Bone marrow (tissue), 2 donors: ENCODE data around the gene RASL12.
"Not testable (repeated sequence)": the region's sequence is repeated elsewhere in the genome, so short reads cannot be mapped to it uniquely, and the experiment has no call there.

Experiments
- DNase-seq, 2 donors: peaks; one replicate each; lab custom pipeline; 2025; lab: John Stamatoyannopoulos, UW

The RASL12 gene

GRCh38 chr15:65075607-65076395 is 8.0 kb upstream of the RASL12 start:
- not testable (repeated sequence) for DNase-seq

GRCh38 chr15:65074946-65075345 is 7.2 kb upstream of the RASL12 start:
- not testable (repeated sequence) for DNase-seq

GRCh38 chr15:65072617-65073016 is 4.8 kb upstream of the RASL12 start:
- DNase-seq: no peak

DNA sequence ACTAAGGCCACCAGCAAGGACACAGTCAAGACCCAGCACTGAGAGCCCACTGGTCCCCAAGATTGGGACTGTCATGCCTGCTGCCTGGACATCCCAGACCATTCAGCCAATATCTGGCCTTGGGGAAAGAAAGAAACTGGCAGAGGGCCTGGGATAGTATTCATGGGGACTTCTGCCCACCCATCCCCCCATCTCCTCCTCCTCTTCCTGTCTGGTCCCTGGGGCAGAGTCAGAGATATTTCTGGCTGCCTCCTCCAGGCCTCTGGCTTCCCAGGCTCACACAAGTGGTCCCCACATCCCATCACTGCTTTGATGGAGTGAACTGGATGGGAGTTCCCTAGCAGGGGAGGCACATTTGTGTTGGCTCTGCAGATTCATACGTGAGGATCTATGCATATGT is 4.2 kb upstream of the RASL12 start:
- DNase-seq: no peak

GRCh38 chr15:65071381-65071811 is 3.6 kb upstream of the RASL12 start:
- no peak for DNase-seq

GRCh38 chr15:65069779-65070546 is 2.2 kb upstream of the RASL12 start:
- no peak for DNase-seq

DNA sequence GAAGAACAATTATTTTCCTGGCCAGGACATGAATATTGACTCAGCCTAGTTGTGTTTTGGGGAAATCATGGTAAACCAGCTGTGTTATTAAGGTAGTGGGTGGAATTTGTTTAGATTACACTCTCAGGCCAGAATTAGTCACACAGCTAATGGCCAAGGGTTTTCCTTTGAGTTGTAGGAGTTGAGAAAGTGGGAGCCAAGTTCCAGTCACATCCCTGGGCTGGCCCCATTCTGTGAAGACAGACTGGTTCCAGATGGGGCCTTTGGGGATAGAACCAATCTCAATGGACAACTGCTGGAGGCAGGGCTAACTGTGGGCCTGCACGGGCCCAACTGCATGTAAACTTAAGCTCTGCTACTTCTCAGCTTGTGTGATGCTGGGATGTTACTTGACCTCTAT is 1.4 kb upstream of the RASL12 start:
- DNase-seq: no peak

GRCh38 chr15:65068403-65068788 is 605 bp upstream of the RASL12 start:
- DNase-seq: no peak

GRCh38 chr15:65067317-65067644 is 510 bp downstream of the RASL12 start:
- DNase-seq: no peak

GRCh38 chr15:65066635-65067316 is 1.0 kb downstream of the RASL12 start:
- DNase-seq: no peak

GRCh38 chr15:65066001-65066634 is 1.7 kb downstream of the RASL12 start:
- no peak for DNase-seq

GRCh38 chr15:65062726-65063125 is 5.1 kb downstream of the RASL12 start:
- no peak for DNase-seq

DNA sequence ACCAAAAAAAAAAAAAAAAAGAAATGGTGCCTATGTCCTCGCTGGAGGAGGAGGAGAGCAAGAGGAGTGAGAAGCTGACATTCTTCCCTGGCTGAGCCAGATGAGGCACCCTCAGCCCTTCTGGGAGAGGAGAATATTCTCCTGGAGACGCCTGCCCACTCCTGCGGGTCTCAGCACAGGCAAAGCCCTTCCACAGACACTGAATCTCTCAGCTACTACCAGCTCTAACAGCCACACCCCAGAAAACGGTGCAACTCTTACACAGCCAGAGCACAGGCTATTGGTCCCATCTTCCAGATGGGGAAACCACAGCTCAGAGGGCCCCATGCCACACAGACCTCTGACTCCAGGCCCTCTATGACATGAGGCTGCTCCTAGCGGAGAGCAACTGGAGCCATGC is 5.7 kb downstream of the RASL12 start:
- DNase-seq: no peak

DNA sequence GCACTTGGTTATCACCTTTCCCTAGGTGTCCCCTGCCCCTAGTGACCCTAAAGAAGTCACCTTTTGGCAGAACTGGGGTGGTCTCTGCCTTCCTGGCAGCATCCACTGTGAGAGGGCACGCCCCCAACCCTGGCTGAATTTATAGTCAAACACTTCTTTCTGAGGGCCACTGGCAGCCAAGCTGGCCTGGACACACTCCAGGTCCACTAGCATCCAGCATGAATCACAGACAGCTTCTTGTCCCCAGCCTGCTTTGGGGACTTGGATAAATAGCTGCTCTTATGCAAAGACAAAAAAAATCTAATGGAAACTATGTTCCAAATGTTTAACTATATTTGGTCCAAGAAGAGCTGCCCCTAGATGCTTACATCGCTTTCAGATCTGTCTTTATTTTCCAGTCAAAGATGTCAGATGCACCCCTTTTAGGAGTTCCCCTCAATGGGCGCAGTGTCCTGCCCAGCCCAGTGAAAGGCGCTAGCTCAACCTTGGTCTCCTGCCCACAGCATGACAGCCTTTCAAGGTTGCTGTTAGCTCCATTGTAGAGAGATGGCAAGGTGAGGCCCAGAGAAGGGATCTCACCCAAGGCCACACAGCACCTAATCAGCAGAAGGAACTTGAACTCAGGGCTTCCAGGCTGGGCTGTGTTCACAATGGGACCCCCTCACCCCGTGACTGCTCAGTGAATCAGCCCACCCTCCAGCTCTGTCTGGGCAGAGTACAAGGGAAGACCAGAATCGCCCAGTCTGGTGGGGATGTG is 7.0 kb downstream of the RASL12 start:
- no peak for DNase-seq

GRCh38 chr15:65059931-65060596 is 7.7 kb downstream of the RASL12 start:
- DNase-seq: no peak

DNA sequence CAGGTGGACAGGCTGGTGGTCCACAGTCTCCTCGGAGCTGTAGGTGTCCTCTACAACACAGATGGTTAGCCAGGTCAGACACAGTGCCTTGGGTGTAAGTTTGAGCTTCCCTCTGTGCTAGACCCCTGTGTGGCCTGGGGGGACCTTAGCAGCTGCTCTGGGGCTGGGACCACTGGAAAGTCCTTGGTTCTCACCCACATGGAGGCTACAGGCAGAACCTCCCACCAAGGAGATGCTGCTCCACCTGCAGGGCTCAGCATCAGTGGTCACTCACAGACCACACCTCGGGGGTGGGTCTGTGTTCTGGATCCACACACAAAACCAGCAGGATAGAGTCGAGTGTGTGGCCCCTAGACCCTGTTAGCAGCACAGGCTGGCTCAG is 8.4 kb downstream of the RASL12 start:
- no peak for DNase-seq

GRCh38 chr15:65058394-65059368 is 9.1 kb downstream of the RASL12 start:
- no peak for DNase-seq

DNA sequence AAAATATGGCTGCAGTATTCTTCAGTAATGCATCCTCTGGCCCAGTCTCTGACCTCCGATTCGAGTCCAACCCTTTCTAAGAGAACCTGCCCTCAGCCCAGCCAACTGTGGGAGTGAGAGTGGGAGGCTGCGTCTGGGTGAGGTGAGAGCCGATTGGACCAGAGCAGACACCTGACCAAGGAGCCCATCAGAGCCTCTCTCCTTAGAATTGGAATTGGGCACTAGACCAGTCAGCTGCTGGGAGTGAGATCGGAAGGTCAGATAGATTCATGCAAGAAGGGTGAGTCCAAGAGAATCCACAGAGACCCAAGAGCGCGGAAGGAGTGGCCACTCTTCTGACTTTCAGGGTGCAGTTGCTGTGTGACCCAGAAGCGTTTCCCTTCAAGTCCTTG is 10.2 kb downstream of the RASL12 start:
- DNase-seq: no peak

- no peak for DNase-seq
Observed at GRCh38 chr15:65056868-65057548, 10.8 kb downstream of the RASL12 start.
